HEK293 (cell line): ENCODE data around the gene FAM181A.

ENCODE experiments used
- BCL11A ChIP-seq: fragments of 450-650 bp; formaldehyde crosslinking; IDR thresholded peaks from 2 replicates; pipeline ENCODE4 v1.5.1; 2016; ENCODE audit warnings: low read depth, missing biosample characterization, missing genetic modification characterization
- CTCF ChIP-seq: fragments of 450-650 bp; formaldehyde crosslinking; IDR thresholded peaks from 2 replicates; pipeline ENCODE4 v1.5.1; 2016; ENCODE audit warnings: missing biosample characterization, missing genetic modification characterization
- ZNF544 ChIP-seq: fragments of 450-650 bp; formaldehyde crosslinking; IDR thresholded peaks from 2 replicates; pipeline ENCODE4 v1.5.0; 2017; ENCODE audit warnings: missing biosample characterization, missing genetic modification characterization
- ZNF639 ChIP-seq: fragments of 450-650 bp; formaldehyde crosslinking; IDR thresholded peaks from 2 replicates; pipeline ENCODE4 v1.5.1; 2016; ENCODE audit warnings: missing biosample characterization, missing genetic modification characterization

- TF ChIP-seq ZNF544 (no peak), BCL11A (tag by site-specific recombination) (no peak), ZNF639 (tag by site-specific recombination) (no peak), CTCF (no peak)
Observed at GRCh38 chr14:93879362-93879983, 47.7 kb upstream of the FAM181A start.
